Suppressor macrophage treated with lipopolysaccharide for 4 hours (primary cell): ENCODE data around the gene RARG.

Experiments
- DNase-seq: peaks from one replicate; pipeline ENCODE4 v3.0.0-alpha.2; 2020

RARG gene

DNA sequence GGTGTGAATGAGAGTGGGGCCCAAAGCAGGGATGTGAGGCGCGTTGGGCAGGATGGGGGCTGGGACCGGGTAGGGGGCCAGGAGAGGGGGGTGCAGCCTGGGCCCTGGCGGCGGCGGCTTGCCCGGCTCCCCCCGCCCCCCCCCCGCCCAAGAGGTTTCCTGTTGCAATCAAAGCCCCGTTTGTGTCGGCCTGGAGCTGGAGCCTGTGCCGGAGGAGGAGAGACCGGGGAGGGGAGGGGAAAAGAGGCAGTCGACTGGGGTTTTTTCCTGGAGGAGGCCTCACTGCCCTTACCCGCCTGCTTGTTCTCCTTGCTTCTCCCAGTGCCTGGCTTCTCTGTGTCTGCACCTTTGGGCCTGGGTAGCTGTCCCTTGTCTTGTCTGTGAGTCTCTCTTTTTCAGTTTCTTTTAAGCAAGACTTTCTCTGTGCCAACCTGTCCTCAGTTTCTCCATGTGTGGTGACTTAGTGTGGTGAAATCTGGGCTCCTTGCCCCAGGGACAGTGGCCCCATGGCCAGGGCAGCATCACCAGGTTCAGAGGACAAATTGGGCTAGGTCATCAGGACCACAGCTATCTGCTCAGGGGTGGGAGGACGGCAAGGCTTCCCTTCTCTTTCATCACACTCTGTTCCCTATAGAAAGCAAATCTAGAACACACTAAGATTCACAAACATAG is 8.5 kb downstream of the RARG start:
- peak; percentile 32 for DNase-seq

GRCh38 chr12:53222806-53223261 is 9.2 kb downstream of the RARG start:
- DNase-seq = no peak

- DNase-seq = no peak
Measured at GRCh38 chr12:53222170-53222721, 9.8 kb downstream of the RARG start.

DNA sequence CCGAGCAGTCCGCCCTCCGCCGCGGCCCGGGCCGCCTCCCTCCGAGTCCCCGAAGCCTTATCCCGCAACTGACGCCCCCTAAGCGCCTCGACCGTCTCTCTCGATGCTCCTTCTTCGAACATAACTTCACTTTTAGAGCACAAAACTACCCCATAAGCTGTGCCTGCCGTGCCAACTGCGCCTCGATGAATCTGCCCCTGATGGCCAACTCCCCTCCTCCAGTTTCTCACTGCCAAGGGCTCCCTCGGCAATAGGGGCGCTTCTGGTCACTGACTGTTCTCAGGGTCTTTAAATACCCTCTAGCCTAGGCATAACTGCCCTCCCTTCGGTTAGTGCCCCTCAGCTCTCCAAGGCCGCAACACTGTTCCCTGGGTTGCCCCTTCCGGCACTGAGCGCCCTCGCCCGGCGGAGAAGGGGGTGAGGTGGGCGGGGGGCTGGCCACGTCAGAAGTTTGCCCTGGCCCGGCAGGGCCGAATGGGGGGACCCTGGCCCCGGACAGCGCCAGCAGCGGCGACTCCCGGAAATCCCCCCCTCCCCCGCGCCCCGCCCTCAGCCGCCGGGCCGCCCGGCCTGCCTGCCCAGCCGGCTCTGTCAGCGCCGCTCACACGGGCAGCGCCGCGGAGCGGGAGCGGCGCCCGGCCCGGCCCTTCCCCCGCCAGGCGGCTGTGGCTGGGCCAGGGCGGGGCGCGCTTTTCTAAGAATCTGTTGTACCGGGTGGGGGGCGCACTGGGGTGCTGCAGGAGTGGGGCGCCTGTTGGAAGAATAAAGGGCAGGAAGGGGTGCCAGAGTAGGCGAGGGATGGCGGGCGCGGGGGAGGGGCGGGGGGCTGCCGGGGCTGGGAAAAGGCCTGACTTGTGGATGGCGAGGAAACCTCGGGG is 10.6 kb downstream of the RARG start:
- DNase-seq = peak; percentile 72

- peak; percentile 92 for DNase-seq
Measured at GRCh38 chr12:53220694-53221202, 11.3 kb downstream of the RARG start.

DNA sequence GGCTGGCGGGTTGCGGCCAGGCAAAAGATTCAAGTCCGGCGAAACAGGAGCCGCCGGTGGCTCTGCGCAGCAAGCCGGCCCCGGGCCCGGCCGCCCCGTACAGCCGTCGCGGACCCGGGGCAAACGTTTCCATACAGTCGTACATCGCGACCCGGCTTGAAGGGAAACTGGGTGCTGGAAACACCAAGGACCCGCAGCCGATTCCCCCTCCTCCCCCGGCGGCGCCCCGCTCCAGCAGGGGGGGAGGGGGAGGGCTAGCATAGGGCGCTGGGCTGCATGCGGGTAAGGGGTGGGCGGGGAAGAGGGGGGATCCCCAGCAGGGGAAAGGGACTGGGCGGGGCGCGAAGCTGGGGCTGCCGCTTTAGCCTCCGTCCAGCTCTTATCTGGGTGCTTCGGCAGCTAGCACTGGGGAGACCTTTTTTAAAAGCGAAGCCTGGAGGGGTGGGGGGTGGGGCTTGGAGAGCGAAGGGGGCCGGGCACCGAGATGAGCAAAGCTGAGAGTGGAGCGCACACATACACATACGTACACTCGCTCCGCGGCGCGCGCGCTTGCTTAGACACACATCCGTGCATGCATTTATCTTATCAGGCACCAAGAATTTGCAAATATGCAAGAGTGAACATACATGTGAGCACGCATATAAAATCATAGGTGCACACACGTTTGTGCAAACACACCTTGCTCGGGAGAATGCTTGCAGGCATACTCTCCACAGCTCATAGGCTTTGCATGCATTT is 11.9 kb downstream of the RARG start:
- DNase-seq = peak; percentile 54

DNA sequence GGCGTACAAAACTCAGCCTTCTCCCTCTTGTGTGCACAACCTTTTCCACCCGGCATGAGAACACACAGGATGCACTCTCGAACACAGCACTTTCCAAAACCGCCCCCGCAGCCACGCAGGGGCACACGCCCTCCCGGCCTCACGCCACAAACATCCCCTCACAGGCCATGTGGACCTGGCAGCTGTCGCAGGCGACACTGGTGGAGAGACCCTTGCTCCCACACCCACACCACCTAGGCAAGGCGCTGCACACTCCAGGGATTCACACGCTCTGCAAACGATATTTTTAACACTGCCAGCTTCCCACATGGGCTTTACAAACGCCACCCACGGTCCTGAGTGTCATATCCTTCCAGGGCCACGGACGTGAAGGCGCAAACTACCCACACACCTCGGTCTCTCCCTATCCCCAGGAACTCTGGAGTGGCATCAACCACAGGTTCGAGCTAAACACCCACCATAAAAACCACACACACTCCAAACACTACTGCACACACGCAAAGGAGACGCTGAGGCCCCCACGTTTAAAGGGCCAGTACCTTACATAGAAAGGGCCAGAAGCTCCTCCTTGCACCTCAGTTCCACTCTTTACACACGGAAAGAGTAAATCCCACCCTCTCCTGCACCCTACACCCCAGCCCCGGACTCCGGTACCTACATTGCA is 12.6 kb downstream of the RARG start:
- DNase-seq = peak; percentile 68

DNA sequence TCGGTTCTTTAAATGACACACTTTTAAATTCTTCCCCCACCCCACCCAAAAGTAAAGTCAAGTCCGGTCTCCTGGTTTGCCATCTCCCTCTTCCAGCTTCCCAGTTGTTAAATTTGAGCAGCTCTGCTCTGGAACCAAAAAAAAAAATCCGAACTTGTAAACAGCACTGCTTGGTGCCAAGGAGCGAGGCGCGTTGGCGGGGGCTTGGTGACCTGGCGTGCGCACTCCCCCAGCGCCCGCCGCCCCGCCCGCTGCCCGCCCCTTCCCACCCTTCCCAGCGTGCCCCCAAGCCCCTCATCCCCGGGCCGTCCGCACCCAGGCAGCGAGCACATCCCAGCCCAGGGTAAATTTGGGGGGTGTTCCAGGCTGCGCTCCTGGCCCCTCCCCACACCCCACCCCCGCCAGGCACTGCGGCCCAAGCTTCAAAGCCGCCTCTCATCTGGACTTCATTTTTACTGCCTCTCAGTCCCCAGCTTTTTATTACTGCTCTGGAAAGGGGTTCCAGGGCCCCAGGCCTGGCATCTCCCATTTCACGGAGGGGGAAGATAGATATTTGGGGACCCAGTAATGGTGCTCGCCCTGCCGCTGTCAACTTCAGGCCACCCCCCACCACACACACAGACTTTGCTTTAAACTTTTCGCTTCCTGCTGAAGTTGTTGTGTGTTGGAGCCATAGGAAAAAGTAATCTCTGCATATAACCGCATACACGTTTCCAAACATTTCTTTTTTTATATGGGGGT is 13.3 kb downstream of the RARG start:
- no peak for DNase-seq

DNA sequence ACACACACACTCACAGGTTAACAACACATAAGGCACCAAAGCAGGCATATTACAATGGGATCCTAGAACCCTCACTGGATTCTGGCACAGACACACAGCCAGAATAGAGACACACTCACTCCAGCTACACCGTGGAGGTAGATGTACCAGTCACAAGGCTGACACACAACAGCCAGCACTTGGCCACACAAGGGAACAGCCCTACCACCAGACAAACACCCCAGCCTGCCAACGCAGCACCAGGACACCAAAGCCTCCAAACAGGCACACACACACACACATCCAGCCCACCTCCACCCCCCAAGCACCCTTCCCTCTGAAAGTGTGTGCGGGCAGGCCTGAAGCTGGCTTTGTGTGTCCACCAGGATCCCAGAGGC is 14.1 kb downstream of the RARG start:
- DNase-seq = no peak

DNA sequence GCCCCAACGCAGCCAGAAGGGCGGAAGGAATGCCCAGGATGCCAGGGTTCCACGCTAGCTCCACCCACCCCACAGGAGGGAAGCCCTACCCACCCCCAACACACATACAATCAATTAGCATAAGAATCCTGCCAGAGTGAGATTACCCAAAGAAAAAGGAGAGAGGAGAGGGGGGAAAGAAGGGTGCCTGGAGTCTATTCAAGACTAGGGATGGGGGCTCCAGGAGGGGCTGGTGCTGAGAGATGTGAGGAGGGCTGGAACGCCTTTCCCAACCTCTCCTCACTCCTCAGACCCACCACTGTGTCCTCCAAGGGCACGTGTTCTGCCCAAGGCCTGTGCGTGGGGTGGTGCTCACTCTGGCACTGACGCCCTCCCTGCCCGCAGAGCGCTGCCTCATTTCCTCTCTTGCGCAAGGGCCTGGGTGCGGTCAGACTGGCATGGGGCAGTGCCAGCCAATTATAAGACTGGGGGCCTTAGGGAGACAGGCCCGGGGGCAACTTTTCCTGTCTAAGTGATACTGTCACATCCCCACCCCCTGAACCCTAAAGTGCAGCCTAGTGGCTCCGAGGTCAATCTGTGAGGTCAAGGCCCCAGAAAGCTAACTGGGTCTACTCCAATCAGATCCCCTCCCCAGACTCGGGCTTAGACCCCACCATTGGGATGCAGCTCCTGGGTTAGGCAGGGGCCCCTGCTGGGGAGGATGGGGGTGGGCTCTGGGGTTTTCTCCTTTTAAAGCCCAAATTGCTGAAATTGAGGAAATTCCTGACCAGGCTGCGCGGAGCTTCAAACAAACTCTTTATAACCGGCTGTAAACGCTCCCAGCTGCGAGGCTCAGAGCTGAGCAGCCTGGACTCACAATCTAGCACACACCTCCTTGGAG is 14.7 kb downstream of the RARG start:
- DNase-seq = peak; percentile 83

- no peak for DNase-seq
Measured at GRCh38 chr12:53215497-53215896, 16.5 kb downstream of the RARG start.

DNA sequence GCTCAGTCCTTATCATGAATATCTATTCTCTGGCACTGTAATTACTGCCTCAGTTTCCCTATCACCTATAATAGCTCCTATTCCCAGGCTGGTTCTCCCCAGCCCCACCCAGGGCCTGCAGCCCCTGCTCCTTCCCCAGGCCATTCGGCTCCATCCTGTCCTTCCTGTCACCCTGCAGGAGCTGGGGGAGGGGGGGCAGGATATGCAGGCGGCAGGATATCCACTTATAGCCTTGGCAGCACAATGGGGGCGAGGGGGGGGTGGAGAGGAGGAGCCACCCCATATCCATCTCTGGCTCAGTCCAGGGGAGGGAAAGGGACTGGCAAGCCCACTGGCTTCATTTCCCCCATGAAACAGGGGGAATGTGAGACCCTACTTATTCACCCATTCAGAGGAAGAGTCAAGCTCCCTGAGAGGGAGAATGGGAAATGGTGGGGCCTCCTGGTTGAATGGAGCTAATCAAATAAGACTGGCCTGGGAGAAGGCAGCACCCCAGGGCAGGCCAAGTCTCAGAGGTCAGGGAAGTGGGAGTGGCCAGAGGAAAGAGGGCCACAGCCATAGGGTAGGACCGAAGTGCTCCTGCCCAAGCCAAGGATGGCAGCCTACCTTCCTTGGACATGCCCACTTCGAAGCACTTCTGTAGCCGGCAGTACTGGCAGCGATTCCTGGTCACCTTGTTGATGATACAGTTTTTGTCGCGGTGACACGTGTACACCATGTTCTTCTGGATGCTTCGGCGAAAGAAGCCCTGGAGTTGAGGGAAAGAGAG is 17.1 kb downstream of the RARG start:
- DNase-seq = no peak

GRCh38 chr12:53214221-53214620 is 17.8 kb downstream of the RARG start:
- no peak for DNase-seq

DNA sequence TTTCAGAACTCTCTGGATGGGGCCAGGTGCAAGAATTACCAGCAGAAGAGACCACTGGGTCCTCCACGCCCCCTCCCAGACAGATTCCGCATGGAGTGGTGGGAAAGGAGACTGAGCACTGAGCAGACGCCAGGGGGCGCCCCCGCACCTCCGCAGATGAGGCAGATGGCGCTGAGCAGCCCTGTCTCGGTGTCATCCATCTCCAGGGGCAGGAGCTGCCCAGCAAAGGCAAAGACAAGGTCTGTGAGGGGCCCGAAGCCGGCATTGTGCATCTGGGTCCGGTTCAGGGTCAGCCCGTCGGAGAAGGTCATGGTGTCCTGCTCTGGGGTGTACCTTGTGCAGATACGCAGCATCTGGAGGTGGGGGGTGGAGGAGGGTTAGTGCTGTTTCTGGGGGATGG is 18.7 kb downstream of the RARG start:
- peak; percentile 88 for DNase-seq

- no peak for DNase-seq
Measured at GRCh38 chr12:53212931-53213330, 19.1 kb downstream of the RARG start.

GRCh38 chr12:53211476-53212381 is 20.3 kb downstream of the RARG start:
- DNase-seq = no peak

DNA sequence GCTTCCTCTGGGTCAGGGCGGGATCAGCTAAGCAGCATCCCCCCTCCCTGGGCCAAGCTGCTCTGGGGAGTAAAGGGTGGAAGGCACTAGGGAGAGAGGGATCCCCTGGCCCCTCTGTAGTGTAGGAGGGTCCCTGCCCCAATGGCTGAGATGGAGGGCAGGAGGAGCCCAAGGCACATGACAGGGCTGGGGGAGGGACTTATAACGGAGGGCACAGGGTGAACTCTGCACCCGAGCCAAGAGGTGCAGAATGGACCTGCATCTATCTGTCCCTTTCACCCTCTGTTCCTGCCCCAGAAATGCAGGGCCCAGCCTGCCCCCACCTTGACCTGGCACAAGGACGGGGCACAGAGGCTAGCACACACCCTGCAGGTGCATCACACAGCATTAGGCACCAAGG is 21.2 kb downstream of the RARG start:
- no peak for DNase-seq

GRCh38 chr12:53208877-53209463 is 23.0 kb downstream of the RARG start:
- peak; percentile 75 for DNase-seq
